WTC11 (cell line): ENCODE results near the gene SYNPO. TPM values are rescaled to one million over a fixed set of nuclear protein-coding genes. Genes with fewer than 3 reads are reported as not detected.

Experiments used
- ATAC-seq: fragments of 200-7000 bp; cut with Tn5 transposase; 2 replicates; pipeline ENCODE4 v1.10.0; 2021; ENCODE audit warnings: mild to moderate bottlenecking, moderate library complexity
- CTCF ChIA-PET: fragments of 300-600 bp; sonication (Branson Sonifier 250); formaldehyde crosslinking; loops from one replicate; lab custom pipeline; 2021; ENCODE audit warnings: antibody characterized with exemption; lab: Charles Lee
- POLR2A ChIA-PET: fragments of 350-600 bp; sonication (Branson Sonifier 250); formaldehyde crosslinking; loops from one replicate; lab custom pipeline; 2021; ENCODE audit warnings: antibody characterized with exemption; lab: Charles Lee
- DNase-seq: peaks from one replicate; pipeline ENCODE4 v3.0.0; 2021; ENCODE audit warnings: low spot score
- H3K27ac Mint-ChIP-seq: 2 replicates; pipeline ENCODE4 v1.8.0; 2021; ENCODE audit warnings: mixed read lengths
- H3K27me3 Mint-ChIP-seq: 2 replicates; pipeline ENCODE4 v1.8.0; 2021; ENCODE audit warnings: low read depth, mild to moderate bottlenecking, moderate library complexity, mixed read lengths
- H3K36me3 Mint-ChIP-seq: 2 replicates; pipeline ENCODE4 v1.8.0; 2021; ENCODE audit warnings: mixed read lengths
- H3K4me1 Mint-ChIP-seq: 2 replicates; pipeline ENCODE4 v1.8.0; 2022; ENCODE audit warnings: mixed read lengths
- H3K4me3 Mint-ChIP-seq: 2 replicates; pipeline ENCODE4 v1.8.0; 2021; ENCODE audit warnings: mild to moderate bottlenecking, moderate library complexity, mixed read lengths
- H3K9me3 Mint-ChIP-seq: 2 replicates; pipeline ENCODE4 v1.8.0; 2021; ENCODE audit warnings: mixed read lengths
- HMGA2 ChIP-seq: fragments of 250-450 bp; sonication (Bioruptor Pico); IDR thresholded peaks from 2 replicates; pipeline ENCODE4 v1.4.0; 2021; ENCODE audit warnings: mild to moderate bottlenecking, moderate library complexity
- KAT7 ChIP-seq: sonication (generic); formaldehyde crosslinking; IDR thresholded peaks from 2 replicates; pipeline ENCODE4 v1.8.1; 2023; ENCODE audit warnings: missing genetic modification reagents, mild to moderate bottlenecking, borderline replicate concordance
- MXD4 ChIP-seq: fragments of 250-450 bp; sonication (Bioruptor Pico); IDR thresholded peaks from 2 replicates; pipeline ENCODE4 v1.8.0; 2021; ENCODE audit warnings: mild to moderate bottlenecking, moderate library complexity, borderline replicate concordance
- RELA ChIP-seq: sonication (generic); formaldehyde crosslinking; IDR thresholded peaks from 2 replicates; pipeline ENCODE4 v1.8.1; 2022; ENCODE audit warnings: missing genetic modification reagents, mild to moderate bottlenecking, borderline replicate concordance
- RORB ChIP-seq: fragments of 250-450 bp; sonication (Bioruptor Pico); IDR thresholded peaks from 2 replicates; pipeline ENCODE4 v1.9.0; 2021; ENCODE audit warnings: mild to moderate bottlenecking
- TCF7 ChIP-seq: sonication (generic); formaldehyde crosslinking; IDR thresholded peaks from 2 replicates; pipeline ENCODE4 v1.8.0; 2022; ENCODE audit warnings: mild to moderate bottlenecking, low read depth, missing genetic modification reagents, moderate library complexity
- TEAD1 ChIP-seq: sonication (generic); formaldehyde crosslinking; IDR thresholded peaks from 2 replicates; pipeline ENCODE4 v1.8.0; 2022; ENCODE audit warnings: mild to moderate bottlenecking, missing genetic modification reagents
- TEAD4 ChIP-seq: sonication (generic); formaldehyde crosslinking; IDR thresholded peaks from 2 replicates; pipeline ENCODE4 v1.8.0; 2022; ENCODE audit warnings: mild to moderate bottlenecking, missing genetic modification reagents
- ZBTB21 ChIP-seq: sonication (generic); formaldehyde crosslinking; IDR thresholded peaks from 2 replicates; pipeline ENCODE4 v1.8.1; 2023; ENCODE audit warnings: mild to moderate bottlenecking, missing genetic modification reagents, borderline replicate concordance
- ZNF317 ChIP-seq: sonication (generic); formaldehyde crosslinking; IDR thresholded peaks from 2 replicates; pipeline ENCODE4 v1.8.1; 2023; ENCODE audit warnings: low read depth, mild to moderate bottlenecking, moderate library complexity, missing genetic modification reagents, borderline replicate concordance
- total RNA-seq: library from RNA; stranded (reverse); gene quantifications from 3 replicates; pipeline ENCODE4 v1.2.3, GENCODE V29; 2021
- TF ChIP-seq, protein P1 (sequence below): sonication (generic); formaldehyde crosslinking; IDR thresholded peaks from 2 replicates; pipeline ENCODE4 v1.8.1; 2022; ENCODE audit warnings: mild to moderate bottlenecking, moderate library complexity, missing genetic modification reagents
- TF ChIP-seq, protein P2 (sequence below): sonication (generic); formaldehyde crosslinking; IDR thresholded peaks from 2 replicates; pipeline ENCODE4 v1.8.0; 2022; ENCODE audit warnings: mild to moderate bottlenecking, missing genetic modification reagents
- TF ChIP-seq, protein P3 (sequence below): fragments of 200-600 bp; IDR thresholded peaks from 2 replicates; pipeline ENCODE4 v1.8.0; 2022; ENCODE audit warnings: antibody characterized with exemption
- TF ChIP-seq, protein P4 (sequence below): fragments of 250-450 bp; sonication (Bioruptor Pico); IDR thresholded peaks from 2 replicates; pipeline ENCODE4 v1.9.0; 2021; ENCODE audit warnings: mild to moderate bottlenecking
- TF ChIP-seq, protein P5 (sequence below): sonication (generic); formaldehyde crosslinking; IDR thresholded peaks from 2 replicates; pipeline ENCODE4 v1.8.1; 2023; ENCODE audit warnings: mild to moderate bottlenecking, missing genetic modification reagents

SYNPO gene
- total RNA-seq, 1 experiment from 2014 or later: 2.1 TPM

DNA sequence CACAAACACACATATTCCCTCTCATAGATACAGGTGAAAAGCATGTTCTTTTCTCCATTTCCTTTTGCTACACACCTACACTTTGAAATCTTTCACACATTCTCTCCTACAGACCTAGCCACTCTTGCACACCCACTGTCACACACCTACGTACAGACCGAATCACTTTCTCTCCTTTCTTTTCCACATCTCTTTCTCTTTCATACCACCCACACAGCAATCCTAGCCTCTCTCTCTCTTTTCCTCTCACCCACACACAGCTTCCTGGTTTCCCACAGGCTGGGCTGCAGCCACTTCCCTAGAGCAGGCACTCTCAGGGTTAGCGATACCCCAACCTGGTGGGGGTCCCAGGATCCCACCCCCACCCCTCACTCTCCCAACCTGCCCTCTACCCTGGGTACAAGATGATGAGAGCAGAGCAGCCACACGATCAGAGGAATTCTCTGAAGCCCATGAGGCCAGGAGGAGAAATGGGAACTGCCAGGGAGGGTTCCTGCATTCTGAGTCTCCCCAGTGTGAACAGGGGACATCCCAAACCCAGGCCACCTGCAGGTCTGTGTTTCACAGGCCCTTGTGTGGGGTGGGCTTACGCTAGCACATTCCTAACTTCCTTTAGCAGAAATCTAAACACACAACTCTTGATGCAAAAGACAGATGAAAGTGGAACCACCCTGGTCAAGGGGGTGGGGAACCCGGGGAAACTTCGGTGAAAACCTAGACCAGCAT, 17.1 kb upstream of the SYNPO start (continued):
- TF ChIP-seq, protein P1, sequence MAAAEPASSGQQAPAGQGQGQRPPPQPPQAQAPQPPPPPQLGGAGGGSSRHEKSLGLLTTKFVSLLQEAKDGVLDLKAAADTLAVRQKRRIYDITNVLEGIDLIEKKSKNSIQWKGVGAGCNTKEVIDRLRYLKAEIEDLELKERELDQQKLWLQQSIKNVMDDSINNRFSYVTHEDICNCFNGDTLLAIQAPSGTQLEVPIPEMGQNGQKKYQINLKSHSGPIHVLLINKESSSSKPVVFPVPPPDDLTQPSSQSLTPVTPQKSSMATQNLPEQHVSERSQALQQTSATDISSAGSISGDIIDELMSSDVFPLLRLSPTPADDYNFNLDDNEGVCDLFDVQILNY (CRISPR knock-in tag): no peak
- TF ChIP-seq KAT7: no peak
- TF ChIP-seq TEAD4: no peak
- TF ChIP-seq HMGA2 (CRISPR knock-in tag): no peak
- no peak for TF ChIP-seq RORB (CRISPR knock-in tag)
- no peak for TF ChIP-seq MXD4 (CRISPR knock-in tag)
- TF ChIP-seq, protein P2, sequence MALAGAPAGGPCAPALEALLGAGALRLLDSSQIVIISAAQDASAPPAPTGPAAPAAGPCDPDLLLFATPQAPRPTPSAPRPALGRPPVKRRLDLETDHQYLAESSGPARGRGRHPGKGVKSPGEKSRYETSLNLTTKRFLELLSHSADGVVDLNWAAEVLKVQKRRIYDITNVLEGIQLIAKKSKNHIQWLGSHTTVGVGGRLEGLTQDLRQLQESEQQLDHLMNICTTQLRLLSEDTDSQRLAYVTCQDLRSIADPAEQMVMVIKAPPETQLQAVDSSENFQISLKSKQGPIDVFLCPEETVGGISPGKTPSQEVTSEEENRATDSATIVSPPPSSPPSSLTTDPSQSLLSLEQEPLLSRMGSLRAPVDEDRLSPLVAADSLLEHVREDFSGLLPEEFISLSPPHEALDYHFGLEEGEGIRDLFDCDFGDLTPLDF (CRISPR knock-in tag): no peak
- TF ChIP-seq ZNF317 (CRISPR knock-in tag): no peak
- TF ChIP-seq TCF7 (CRISPR knock-in tag): no peak
- TF ChIP-seq, all 79 proteins: peak for 0

DNA sequence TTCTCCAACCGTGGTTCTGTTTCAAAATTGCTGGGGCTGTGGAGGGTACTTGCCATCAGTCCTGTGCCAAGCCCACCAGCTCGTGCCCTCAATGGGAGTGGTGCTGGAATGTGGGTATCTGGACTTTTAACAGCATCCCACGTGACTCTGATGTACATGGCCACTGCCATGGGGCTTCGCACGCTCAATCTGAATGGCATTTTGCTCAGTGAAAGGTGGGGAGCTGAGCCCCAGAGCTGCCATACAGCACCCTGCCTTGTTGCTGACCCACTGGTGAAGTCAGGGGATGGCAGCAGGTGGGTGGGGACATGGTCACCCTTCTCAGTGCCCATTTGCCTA, 16.6 kb upstream of the SYNPO start:
- Mint-ChIP-seq H3K27ac (no peak overlapping the region), H3K4me1 (peaks cover 9% of the 10 kb centered on the region), H3K4me3 (peak overlapping the region; percentile 78), H3K36me3 (no peaks in the 10 kb centered on the region), H3K9me3 (no peaks in the 10 kb centered on the region), H3K27me3 (peaks cover 31% of the 10 kb centered on the region)
- POLR2A ChIA-PET: no interaction called here
- CTCF ChIA-PET: interaction anchor here (1.0 kb wide), 1 partner anchor 9 kb away, joined by 3 read pairs; no protein-coding TSS in a partner anchor
- TF ChIP-seq, protein P3, sequence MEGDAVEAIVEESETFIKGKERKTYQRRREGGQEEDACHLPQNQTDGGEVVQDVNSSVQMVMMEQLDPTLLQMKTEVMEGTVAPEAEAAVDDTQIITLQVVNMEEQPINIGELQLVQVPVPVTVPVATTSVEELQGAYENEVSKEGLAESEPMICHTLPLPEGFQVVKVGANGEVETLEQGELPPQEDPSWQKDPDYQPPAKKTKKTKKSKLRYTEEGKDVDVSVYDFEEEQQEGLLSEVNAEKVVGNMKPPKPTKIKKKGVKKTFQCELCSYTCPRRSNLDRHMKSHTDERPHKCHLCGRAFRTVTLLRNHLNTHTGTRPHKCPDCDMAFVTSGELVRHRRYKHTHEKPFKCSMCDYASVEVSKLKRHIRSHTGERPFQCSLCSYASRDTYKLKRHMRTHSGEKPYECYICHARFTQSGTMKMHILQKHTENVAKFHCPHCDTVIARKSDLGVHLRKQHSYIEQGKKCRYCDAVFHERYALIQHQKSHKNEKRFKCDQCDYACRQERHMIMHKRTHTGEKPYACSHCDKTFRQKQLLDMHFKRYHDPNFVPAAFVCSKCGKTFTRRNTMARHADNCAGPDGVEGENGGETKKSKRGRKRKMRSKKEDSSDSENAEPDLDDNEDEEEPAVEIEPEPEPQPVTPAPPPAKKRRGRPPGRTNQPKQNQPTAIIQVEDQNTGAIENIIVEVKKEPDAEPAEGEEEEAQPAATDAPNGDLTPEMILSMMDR: no peak
- TF ChIP-seq ZBTB21 (no peak), RELA (CRISPR knock-in tag) (no peak), TEAD1 (CRISPR knock-in tag) (no peak)
- TF ChIP-seq, protein P4, sequence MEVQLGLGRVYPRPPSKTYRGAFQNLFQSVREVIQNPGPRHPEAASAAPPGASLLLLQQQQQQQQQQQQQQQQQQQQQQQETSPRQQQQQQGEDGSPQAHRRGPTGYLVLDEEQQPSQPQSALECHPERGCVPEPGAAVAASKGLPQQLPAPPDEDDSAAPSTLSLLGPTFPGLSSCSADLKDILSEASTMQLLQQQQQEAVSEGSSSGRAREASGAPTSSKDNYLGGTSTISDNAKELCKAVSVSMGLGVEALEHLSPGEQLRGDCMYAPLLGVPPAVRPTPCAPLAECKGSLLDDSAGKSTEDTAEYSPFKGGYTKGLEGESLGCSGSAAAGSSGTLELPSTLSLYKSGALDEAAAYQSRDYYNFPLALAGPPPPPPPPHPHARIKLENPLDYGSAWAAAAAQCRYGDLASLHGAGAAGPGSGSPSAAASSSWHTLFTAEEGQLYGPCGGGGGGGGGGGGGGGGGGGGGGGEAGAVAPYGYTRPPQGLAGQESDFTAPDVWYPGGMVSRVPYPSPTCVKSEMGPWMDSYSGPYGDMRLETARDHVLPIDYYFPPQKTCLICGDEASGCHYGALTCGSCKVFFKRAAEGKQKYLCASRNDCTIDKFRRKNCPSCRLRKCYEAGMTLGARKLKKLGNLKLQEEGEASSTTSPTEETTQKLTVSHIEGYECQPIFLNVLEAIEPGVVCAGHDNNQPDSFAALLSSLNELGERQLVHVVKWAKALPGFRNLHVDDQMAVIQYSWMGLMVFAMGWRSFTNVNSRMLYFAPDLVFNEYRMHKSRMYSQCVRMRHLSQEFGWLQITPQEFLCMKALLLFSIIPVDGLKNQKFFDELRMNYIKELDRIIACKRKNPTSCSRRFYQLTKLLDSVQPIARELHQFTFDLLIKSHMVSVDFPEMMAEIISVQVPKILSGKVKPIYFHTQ (CRISPR knock-in tag): no peak
- TF ChIP-seq, protein P5, sequence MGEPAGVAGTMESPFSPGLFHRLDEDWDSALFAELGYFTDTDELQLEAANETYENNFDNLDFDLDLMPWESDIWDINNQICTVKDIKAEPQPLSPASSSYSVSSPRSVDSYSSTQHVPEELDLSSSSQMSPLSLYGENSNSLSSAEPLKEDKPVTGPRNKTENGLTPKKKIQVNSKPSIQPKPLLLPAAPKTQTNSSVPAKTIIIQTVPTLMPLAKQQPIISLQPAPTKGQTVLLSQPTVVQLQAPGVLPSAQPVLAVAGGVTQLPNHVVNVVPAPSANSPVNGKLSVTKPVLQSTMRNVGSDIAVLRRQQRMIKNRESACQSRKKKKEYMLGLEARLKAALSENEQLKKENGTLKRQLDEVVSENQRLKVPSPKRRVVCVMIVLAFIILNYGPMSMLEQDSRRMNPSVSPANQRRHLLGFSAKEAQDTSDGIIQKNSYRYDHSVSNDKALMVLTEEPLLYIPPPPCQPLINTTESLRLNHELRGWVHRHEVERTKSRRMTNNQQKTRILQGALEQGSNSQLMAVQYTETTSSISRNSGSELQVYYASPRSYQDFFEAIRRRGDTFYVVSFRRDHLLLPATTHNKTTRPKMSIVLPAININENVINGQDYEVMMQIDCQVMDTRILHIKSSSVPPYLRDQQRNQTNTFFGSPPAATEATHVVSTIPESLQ (CRISPR knock-in tag): no peak
- ATAC-seq (no peak), DNase-seq (no peak)
